Keratinocyte (primary cell): ENCODE data around the gene TMEM190. TPM values are rescaled to one million over a fixed set of nuclear protein-coding genes. Genes with fewer than 3 reads are reported as not detected.

Source experiments
- DNase-seq: peaks from one replicate; pipeline ENCODE4 v3.0.0-alpha.2; 2011; ENCODE audit warnings: low read depth, missing footprints, low spot score
- FAIRE-seq: peaks from 2 replicates; lab custom pipeline; 2011; peaks lifted over from hg19 to GRCh38; lab: Jason Lieb, UNC
- H2AFZ ChIP-seq: 2 replicates; pipeline ENCODE4 v1.6.0; 2012; ENCODE audit warnings: low read length, control low read depth, inconsistent platforms; ENCODE audit not compliant: control insufficient read depth
- H3K27ac ChIP-seq: 2 replicates; pipeline ENCODE4 v1.5.1; 2011; ENCODE audit warnings: low read length; ENCODE audit not compliant: control insufficient read depth, insufficient read depth
- H3K27me3 ChIP-seq: 3 replicates; pipeline ENCODE4 v1.6.0; 2011; ENCODE audit warnings: low read length; ENCODE audit not compliant: control insufficient read depth, insufficient read depth; ENCODE audit errors: extremely low read depth
- H3K36me3 ChIP-seq, 2 experiments: 2 replicates in 1 of 2; 3 replicates in 1 of 2; pipeline ENCODE4 v1.5.1; 2011; ENCODE audit warnings: low read length in 2 of 2, mild to moderate bottlenecking in 1 of 2; ENCODE audit not compliant: control insufficient read depth in 2 of 2, insufficient read depth in 2 of 2; ENCODE audit errors: extremely low read depth in 1 of 2
- H3K4me1 ChIP-seq: 3 replicates; pipeline ENCODE4 v1.5.1; 2011; ENCODE audit warnings: low read length; ENCODE audit not compliant: control insufficient read depth, insufficient read depth; ENCODE audit errors: extremely low read depth
- H3K4me2 ChIP-seq: 3 replicates; pipeline ENCODE4 v1.6.0; 2011; ENCODE audit warnings: low read depth, low read length; ENCODE audit not compliant: control insufficient read depth, insufficient read depth; ENCODE audit errors: extremely low read depth
- H3K4me3 ChIP-seq, 3 experiments: fragments of 200-600 bp in 1 of 3; sonication (generic) in 1 of 3; 2 replicates in 2 of 3; 3 replicates in 1 of 3; pipeline ENCODE4 v1.5.1; 2011 to 2016; ENCODE audit warnings: low read length in 3 of 3, mild to moderate bottlenecking in 3 of 3, control low read depth in 2 of 3, inconsistent platforms in 1 of 3, low read depth in 1 of 3, mixed read lengths in 1 of 3, mixed run types in 1 of 3, moderate library complexity in 1 of 3; ENCODE audit not compliant: control insufficient read depth in 2 of 3, insufficient read depth in 2 of 3; ENCODE audit errors: extremely low read depth in 1 of 3
- H3K79me2 ChIP-seq: 2 replicates; pipeline ENCODE4 v1.6.0; 2012; ENCODE audit warnings: low read length; ENCODE audit not compliant: control insufficient read depth, insufficient read depth
- H3K9ac ChIP-seq: 3 replicates; pipeline ENCODE4 v1.6.0; 2011; ENCODE audit warnings: low read length; ENCODE audit not compliant: control insufficient read depth, insufficient read depth; ENCODE audit errors: extremely low read depth
- H3K9me1 ChIP-seq: 3 replicates; pipeline ENCODE4 v1.6.0; 2011; ENCODE audit warnings: low read length; ENCODE audit not compliant: control insufficient read depth, insufficient read depth; ENCODE audit errors: extremely low read depth
- H3K9me3 ChIP-seq: 2 replicates; pipeline ENCODE4 v1.5.1; 2012; ENCODE audit warnings: low read depth, low read length; ENCODE audit not compliant: control insufficient read depth
- H4K20me1 ChIP-seq: 3 replicates; pipeline ENCODE4 v1.6.0; 2011; ENCODE audit warnings: low read length; ENCODE audit not compliant: control insufficient read depth, insufficient read depth; ENCODE audit errors: extremely low read depth
- CTCF ChIP-seq, 3 experiments: IDR thresholded peaks in 1 of 3; conservative IDR thresholded peaks in 1 of 3; optimal IDR thresholded peaks in 1 of 3; 2 replicates in 2 of 3; 3 replicates in 1 of 3; pipeline versions ENCODE3 to v1.5.1; 2011; ENCODE audit warnings: low read length in 3 of 3, mild to moderate bottlenecking in 3 of 3, moderate library complexity in 2 of 3, control low read depth in 1 of 3, inconsistent platforms in 1 of 3; ENCODE audit not compliant: insufficient read depth in 2 of 3; ENCODE audit errors: extremely low read depth in 1 of 3
- EZH2 ChIP-seq: IDR thresholded peaks from one replicate; pipeline ENCODE4 v1.6.1; 2012; ENCODE audit warnings: inconsistent platforms, mild to moderate bottlenecking, low read length, moderate library complexity
- dilution Hi-C: fragments of 300-500 bp; cut with MboI; formaldehyde crosslinking; loops from one replicate; pipeline ENCODE4 v1.7.0; 2020; ENCODE audit warnings: low sequenced_read_pairs; ENCODE audit not compliant: extremely low pct_ligation_motif_present
- polyA plus RNA-seq, 5 experiments: library from polyadenylated mRNA; depleted of rRNA in 3 of 5; stranded (reverse) in 3 of 5; stranded (forward) in 1 of 5; unstranded in 1 of 5; fragments of >200 nt; gene quantifications; 1 replicate in 1 of 5; 2 replicates in 3 of 5; 3 replicates in 1 of 5; pipeline versions ENCODE4 v1.2.1 to v1.2.3, GENCODE V29; 2011 to 2012; ENCODE audit warnings: missing spikeins in 2 of 5, low read depth in 1 of 5, low replicate concordance in 1 of 5

The TMEM190 gene
- polyA plus RNA-seq, 1 donor (not counting 4 experiments of a cell fraction or from before 2014, with no cell fraction given), result not detected

GRCh38 chr19:55352040-55352439 lies 24.6 kb upstream of the TMEM190 start:
- Histone ChIP-seq H3K79me2 (no peaks in the 10 kb centered on the region), H3K4me1 (peaks cover 9% of the 10 kb centered on the region), H3K9me3 (no peaks in the 10 kb centered on the region), H3K27me3 (peaks cover 25% of the 10 kb centered on the region), H3K36me3 (peaks cover 0 to 4% of the 10 kb centered on the region in 2 experiments), H3K27ac (no peak overlapping the region), H3K4me3 (no peak overlapping the region), H2AFZ (no peak overlapping the region), H3K4me2 (no peak overlapping the region), H3K9me1 (no peaks in the 10 kb centered on the region), H4K20me1 (no peaks in the 10 kb centered on the region), H3K9ac (no peak overlapping the region)
- FAIRE-seq, result no peak
- dilution Hi-C loops, result no loop called here
- TF ChIP-seq EZH2 (no peak), CTCF (optimal IDR thresholded peaks at IDR 0.05 in 1 of 3, IDR thresholded peaks at IDR 0.05 in 1 of 3, conservative IDR thresholded peaks at IDR 0.05 in 1 of 3; ENCODE audit: extremely low read depth in 1 of 3, insufficient read depth in 2 of 3, low read length in 3 of 3) (no peak)
- no peak for DNase-seq

GRCh38 chr19:55352549-55353145 lies 24.0 kb upstream of the TMEM190 start:
- Histone ChIP-seq H3K27me3 (peaks cover 29% of the 10 kb centered on the region), H3K27ac (no peak overlapping the region)
- FAIRE-seq, result no peak

More at GRCh38 chr19:55352549-55353145, 24.0 kb upstream of the TMEM190 start:
- H3K9ac ChIP-seq, result no peak overlapping the region
- H4K20me1 ChIP-seq, result no peaks in the 10 kb centered on the region
- dilution Hi-C loops, result no loop called here
- H3K4me2 ChIP-seq, result no peak overlapping the region
- H3K79me2 ChIP-seq, result no peaks in the 10 kb centered on the region
- peaks cover 9% of the 10 kb centered on the region for H3K4me1 ChIP-seq
- H2AFZ ChIP-seq, result no peak overlapping the region
- H3K36me3 ChIP-seq, result peaks cover 0 to 4% of the 10 kb centered on the region in 2 experiments
- no peak overlapping the region for H3K4me3 ChIP-seq
- no peaks in the 10 kb centered on the region for H3K9me1 ChIP-seq
- no peak for TF ChIP-seq EZH2
- TF ChIP-seq CTCF (optimal IDR thresholded peaks at IDR 0.05 in 1 of 3, IDR thresholded peaks at IDR 0.05 in 1 of 3, conservative IDR thresholded peaks at IDR 0.05 in 1 of 3; ENCODE audit: extremely low read depth in 1 of 3, insufficient read depth in 2 of 3, low read length in 3 of 3), result no peak
- no peak for DNase-seq
- H3K9me3 ChIP-seq, result no peaks in the 10 kb centered on the region
